Stimulated activated CD8-positive, alpha-beta memory T cell treated with anti-CD3 and anti-CD28 coated beads, Interleukin-2, amount 100 ng/mL, for 48 hours (primary cell): Measurements from ENCODE around the gene ARHGEF2.
A peak's percentile ranks its signal among the peaks of the same experiment; 100 is the strongest.
"Not testable (repeated sequence)": the region's sequence is repeated elsewhere in the genome, so short reads cannot be mapped to it uniquely, and the experiment has no call there.

ENCODE experiments used
- DNase-seq, 2 donors: peaks; one replicate each; pipeline ENCODE4 v3.0.0-alpha.2; 2020; ENCODE audit warnings: low read depth in 2 of 2

Gene ARHGEF2

DNA sequence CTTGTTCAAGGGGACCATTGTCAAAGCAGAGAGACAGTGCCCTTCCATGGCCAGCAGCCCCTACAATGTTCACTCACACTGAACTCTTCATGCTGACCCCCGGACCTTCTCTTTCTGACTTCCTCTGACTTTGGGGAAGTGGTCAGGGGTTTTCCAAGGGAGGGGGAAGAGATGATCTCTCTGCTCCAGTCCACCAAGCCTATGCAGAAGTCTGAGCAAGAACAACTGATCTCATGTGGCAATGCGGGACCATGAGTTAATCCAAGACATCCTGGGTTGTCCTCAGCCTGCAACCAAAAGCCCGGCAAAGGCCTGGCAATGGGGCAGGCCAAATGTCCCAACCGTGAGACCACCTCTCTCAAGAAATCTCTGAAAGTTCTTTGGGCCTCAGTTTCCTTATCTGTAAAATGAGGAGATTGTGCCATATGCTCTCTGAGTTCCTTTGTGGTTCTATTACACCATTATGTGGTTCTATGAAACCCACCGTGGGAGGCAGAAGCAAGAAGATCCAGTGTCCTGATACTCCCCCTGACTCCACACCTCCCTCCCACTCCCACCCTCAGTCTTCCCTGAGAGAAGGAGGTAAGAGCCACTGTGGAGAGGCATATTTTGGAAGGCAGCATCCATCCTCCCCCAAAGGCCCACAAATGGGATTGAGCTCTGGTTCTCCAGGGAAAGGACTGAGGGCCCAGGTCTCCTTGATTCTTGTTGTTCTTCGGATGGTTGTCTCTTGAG lies 11.8 kb upstream of the ARHGEF2 start:
- no peak for DNase-seq

DNA sequence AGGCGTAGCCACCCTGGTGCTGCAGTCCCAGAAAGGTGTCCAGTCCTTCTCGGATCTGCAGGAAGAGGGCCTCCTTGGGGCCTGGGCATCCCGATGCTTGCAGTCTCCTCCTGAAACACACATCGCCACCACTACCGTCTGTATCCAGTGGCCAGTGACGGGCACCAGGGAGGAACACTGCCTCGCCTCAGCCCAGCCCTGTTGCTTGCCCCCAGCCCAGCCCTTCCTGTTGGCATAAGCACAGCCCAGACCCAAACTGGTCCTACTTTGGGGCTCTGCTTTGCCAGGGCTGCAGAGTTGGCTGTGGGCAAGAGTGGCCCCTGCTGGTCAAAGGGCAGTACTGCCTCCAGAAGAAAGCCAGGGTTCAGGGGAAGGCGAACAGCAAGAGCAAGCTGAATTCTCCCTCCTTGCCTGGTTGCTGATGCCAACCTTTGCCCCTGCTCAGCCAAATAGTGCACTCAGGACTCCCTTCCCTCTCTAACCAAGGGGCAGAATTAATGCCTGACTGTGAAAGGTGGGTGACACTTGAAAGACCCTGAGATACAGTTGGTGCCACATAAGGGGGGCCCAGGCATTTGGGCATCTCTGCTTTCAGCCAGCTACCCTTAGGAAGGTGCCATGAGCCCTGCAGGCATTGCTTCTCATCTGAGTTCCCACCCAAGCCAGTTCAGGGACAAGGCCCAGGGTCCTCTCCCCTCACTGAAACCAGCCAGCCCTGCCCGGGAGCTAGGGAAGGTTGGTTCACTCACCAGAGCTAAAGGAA lies 11.1 kb upstream of the ARHGEF2 start:
- DNase-seq: peak; percentile 53 to 63

DNA sequence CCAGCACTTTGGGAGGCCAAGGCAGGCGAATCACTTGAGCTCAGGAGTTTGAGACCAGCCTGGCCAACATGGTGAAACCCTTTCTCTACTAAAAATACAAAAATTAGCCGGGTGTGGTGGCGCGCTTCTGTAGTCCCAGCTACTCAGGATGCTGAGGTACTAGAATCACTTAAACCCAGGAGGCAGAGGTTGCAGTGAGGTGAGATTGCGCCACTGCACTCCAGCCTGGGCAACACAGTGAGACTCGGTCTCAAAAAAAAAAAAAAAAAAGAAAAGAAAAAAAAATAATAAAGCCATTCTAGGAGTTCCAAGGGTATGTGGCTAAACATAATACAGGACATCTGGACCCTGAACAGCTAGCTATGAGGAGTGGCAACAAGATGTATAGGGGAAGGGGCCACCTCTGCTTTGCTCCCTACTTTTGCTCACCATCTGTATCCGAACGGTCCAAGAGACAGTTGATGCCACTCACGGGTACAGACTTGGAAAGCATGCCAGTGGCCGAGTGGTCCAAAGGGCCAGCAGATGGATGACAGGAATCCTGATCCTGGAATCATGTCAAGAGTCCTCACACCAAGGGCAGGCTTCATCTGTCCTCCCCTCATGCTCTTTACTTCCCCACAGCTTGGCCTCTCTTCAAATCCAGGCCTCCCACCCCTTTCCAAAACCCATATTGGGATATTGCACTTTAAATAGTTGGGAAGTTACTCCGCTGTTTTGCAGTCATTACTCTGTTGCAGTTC lies 6.7 kb upstream of the ARHGEF2 start:
- not testable (repeated sequence) for DNase-seq

DNA sequence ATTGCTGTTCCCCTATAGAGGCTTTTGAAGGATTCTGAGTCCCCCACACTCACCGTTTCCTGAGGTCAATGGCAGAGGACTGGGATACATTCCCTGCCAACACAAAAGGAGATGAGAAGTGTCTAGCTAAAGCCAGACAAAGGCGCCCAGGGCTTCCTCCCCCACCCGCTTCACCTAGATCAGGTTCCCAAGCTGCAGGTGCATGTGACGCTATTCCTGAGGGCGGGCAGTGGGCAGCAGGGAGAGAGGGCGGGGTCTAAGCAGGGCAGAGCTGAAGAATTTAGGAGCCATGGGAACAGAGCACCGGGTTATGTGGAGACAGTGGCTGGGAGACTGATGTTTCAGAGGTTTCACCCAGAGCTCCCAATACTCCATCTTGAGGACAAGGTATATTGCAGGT lies 6.0 kb upstream of the ARHGEF2 start:
- no peak for DNase-seq

DNA sequence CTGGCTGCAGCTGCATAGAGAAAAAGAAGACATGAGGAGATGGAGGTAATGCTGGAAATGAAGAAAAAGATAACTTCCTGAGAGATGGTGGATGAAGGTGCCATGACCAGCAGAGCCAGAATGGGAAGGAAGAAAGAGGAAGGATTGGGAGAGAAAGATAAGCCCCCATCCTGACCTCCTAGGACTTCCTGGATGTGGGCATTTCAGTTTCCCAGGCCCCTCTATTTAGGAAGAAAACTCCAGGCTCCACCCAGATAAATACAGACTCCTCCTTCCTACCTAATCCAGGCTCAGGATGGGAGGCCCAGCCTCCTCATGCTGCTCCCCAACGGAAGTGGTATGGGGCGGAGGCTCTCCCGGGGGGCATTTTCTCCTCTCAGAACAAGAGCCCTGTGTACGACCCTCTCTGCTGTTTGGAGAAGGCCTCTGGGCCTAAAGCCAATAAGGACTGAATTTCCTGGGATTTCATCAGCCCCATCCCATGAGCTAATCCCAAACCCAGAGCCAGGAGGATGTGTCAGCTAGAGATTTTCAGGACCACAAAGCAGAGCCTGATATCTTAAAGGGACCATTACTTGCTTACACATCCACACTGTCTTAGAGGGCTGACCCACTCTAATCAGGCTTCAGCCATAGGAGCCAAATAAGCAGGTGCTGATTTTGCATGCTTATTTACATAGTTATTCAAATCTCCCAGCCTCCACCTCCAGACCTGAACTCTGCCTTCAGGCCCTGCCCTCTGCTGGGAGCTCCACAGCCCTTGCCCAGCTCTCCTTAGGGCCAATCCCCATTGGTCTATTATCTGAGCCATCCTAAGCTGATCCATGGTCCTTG lies 5.1 kb upstream of the ARHGEF2 start:
- DNase-seq: no peak

DNA sequence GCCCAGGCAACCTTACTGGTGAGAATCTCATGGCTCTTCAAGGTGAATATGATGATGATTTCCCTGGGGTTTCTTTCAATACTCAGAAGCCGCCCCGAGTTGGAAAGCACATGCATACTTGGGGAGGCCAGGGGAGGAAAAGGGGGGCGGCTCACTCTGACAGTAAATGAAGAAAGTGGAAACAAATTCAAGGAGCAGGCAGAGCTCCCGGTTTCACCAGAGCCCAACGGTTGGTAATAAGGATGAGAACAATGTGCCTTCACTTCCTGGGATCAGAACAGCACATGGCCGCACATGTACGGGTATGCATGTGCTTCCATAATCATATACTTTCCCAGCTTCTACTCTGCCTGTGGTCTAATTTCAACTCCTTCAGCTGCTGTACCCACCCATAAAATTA lies 3.8 kb upstream of the ARHGEF2 start:
- DNase-seq: no peak

DNA sequence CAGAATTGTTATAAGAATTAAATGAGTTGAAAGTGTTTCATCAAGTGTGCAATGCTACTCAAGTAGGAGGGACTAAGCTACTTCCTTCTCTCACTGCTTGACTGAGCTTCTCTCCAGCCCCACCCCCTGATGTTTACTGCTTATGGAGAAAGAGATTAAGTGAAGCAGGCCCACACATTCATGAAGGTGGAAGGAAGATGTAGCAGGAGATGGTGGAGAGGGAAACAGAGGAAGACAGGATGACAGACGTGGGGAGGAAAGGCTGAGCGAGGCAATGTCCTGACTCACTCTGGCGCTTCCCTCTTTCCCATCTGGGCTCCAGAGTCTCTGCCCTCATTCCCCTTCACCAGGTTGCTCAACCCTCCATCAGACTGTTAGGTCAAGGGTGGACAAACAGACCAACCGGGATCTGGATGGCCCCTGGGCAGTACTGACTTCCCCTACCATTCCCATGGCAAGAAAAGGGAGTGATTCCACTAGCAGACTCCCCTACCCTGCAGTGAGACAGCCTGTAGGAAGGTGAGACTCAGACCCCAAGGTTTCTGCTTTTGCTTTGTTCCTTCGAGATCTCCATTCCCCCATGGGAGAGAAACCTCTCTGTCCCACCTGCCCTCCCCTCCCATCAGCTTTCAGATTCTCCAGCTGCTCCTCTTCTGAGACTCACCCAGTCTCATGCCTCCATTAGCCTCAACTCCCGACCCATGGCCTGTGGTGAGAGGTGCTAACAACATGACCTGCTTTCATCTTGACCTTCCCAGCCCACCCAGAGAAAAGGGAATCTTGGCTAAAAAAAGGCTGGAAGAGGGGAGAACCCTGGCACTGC lies 3.1 kb upstream of the ARHGEF2 start:
- no peak for DNase-seq

DNA sequence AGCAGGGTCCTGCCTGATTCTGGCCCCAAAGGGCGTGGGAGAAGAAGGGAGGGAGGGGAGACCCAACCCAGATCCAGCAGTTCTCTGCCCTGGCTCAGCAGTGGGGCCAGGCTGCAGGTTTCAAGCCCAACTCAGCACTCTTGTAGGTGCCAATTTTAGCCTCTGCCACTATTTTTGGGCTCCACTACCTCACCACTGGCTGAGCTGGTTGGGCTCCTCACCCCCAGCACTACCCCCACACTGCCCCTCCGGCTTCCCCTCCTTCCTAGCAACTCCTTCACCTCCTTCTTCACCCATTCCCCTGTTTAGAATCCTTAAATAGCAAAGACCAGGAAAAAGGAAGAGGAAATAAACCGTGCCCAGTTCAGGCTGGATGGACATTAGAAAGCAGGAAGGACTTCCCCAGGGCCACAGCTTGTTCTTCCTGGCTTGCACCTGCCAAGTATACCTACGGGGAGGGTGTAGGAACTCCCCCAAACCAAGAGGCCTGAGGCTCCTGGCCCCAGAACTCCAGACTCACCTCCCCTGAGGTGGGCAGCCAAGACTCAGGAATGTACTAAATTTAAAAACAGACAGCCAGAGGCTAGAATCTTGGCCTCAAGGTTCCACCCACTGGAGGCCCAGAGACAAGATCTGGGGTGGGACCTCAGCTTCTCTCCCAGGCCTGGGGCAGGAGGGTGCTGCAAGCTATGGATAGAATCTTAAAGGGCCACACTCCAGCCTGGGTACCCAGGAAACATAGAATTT lies 1.4 kb upstream of the ARHGEF2 start:
- DNase-seq: no peak

DNA sequence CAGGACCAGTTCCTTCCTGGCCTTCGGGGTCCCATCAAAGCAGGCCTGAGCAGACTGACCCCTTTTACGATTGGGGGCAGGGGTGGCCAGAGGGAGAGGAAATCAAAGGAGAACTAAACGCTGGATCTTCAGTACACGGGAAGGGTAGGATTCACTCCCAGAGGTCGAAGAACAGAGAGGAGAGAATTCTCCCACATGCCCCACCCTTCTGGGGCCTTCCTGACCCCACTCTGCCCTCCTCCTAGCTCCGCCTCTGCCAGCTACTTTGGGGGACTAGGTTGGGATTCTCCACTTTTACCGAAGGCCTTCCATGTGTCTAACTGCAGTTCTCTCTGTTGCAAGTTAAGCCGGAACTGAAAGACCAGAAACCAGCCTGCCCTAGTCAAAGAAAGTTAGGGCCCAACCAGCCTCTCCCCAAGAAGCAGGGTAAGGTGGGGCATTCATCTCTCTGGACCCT lies 654 bp upstream of the ARHGEF2 start:
- DNase-seq: no peak

DNA sequence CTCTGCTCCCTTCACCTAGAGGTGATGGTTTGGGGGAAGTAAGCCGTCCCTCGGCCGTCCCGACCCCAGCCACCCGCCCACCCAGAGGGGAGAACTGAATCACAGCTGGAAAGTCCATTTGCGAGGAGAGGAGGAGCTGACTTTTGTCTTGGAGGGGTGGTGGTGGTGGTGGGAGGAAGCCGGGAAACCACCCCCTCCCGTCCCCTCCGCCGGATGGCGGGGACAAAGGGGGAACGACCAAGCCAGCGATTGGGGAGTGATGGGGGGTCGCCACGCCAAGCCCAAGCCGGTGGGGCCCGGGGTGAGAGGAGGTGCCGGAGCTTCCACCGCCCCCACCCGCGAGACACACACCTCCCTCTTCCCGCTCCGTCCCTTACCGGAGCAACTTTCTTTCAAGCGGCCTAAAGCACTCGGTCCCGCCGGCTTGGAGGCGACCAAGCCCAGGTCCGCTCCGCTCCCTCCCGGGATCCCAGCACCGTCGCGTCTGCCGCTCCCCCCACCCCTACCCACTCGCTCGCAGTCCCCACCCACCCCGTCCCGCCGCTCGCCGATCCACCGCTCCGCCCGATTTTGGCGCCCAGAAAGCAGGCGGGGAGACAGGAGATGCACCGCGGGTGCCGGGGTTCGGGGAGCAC lies 540 bp downstream of the ARHGEF2 start:
- DNase-seq: peak; percentile 65 to 70

DNA sequence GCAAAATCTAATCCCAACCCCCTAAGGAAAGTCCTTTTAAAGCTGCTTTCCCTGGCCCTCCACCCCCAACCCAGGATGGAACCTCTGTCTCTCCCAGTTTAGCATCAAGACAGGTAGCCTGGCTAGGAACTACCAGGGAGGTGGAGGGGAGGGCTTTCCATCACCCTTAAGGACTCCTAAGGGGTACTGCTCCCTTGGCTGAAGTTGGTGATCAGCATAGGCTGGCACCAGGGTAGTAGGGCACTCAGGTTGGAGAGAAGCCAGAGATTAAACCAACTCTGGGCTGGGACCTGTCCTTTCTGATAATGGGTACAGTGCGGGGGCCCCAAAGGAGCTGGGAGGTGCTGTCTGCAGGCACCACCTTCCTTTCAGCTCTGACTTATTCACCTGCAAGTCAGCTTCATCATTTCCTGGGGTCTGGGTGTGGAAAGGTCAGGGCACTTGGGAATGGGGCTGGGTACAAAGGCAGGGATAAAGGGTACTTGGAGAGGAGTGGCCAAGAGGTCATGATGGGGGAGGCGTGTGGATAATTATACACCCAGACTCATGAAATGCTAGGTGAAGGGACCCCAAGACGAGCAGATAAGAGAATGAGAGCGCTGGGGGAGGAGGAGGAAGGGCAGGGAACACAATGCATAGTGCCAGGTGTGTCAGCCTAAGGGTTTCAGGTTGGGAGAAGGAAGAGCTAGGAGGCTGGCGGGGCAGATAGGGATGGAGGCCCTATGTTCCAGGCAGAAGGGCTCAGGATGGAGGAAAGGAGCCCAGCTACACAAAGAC lies 1.2 kb downstream of the ARHGEF2 start:
- DNase-seq: no peak

DNA sequence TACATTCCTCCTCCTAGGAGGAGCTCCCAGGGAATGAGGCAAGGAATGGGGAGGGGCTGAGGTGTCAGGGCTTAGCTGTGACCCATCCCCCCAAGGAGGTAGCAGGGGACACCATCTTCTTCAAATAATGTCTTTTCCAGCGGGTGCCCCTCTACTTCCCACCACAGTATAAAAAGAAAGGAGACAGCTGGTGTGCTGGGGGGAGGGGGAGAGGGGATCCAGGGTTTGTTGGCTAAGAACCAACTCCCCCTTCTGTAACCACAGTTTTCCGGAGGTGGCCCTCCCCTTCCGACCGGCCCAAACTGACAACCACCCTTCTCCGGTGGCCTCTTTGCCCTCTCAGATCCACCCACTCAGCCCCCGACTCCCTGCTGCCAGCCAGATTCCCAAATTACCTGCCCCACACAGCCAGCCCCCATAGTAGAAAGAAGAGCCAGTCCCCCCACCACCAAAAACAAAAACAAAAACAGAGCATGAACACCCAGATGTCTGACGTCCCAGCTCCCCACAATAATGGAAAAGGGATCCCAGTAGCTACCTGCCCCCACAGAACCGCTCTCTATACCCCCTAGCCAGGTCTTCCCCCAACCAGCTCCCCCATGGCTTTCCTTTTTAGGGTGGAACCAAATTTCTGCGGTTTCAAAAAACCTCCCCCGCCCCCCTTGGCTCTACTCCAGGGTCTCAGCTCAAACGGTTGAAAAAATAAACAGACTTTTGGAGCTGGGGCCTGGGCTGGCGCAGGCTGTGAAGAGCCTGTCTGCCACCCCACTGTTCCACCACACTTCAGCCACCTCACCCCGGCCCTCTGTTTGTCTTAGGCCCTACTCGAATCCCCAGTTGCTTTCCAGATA lies 2.1 kb downstream of the ARHGEF2 start:
- peak in 1 of 2 donors; percentile 58 for DNase-seq

DNA sequence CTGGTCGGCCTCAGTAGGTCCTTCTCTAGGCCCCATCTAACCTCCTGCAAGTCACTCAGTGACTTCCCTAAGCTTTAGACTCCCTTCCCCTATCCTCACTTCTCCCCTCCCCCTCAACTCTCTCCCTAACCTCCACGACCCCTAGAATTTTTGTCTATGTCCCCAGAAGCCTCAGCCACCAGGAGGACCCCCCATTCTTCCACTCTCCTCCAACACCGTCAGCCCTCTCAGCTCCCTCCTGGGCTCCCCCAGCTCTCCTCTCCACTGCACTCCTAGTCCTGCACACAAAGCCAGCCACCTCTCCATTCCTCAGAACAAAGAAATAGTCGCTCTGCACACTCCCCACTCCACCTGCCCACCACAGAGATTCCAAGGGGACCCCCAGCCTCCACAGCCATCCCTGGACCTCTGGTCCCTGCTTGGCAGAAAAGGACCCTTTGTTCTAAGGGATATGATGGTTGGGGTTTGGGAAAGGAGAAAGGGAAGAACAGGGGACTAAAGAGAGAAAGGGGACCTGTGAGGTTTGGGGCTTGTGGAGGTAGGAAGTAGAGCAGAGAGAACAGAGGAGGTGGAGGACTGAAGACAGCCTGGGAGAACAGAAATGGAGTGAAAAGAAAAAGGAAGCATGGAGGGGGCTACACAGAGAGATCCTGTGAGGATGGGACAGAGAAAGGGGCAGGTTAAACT lies 2.8 kb downstream of the ARHGEF2 start:
- DNase-seq: no peak

DNA sequence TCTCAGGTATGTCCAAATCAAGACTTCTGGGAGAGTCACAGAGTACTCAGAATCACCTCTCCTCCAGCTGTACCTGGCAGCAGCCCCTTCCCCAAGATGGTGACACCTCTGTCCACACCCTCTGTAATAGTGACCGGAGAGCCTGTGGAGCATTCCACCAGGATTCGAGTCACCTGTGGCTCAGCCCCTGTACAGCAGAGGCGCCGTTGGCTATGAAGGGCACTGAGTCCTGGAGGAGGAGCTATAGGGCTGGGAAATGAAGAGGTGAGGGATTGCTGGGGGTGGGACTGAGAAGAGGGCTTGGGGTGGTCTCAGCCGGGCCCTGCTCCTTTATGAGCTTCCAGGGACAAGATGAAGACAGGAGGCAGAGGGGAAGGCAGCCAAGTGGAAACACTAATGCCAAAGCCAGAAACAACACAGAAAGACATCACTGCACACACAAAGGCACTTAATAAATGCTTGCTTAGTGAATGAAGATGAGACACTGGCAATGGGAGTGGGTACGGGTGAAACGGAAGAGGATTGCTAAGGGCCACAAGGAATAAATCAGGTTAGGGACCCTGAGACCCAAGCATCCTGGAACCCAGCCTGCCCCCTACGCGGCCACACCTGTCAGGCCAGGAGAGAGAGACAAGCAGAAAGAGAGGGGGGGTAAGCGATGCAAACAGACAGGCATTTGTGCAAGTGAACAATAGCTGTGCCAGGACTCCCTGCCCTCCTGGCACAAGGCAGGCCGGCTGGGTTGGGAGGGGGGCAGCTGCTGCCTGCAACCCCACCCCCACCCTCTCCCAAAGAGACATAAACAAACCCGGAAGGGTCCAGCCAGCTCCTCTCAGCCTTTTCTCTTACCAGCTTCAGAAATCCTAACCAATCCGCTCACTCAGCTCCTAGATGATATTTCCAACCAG lies 3.9 kb downstream of the ARHGEF2 start:
- DNase-seq: no peak

DNA sequence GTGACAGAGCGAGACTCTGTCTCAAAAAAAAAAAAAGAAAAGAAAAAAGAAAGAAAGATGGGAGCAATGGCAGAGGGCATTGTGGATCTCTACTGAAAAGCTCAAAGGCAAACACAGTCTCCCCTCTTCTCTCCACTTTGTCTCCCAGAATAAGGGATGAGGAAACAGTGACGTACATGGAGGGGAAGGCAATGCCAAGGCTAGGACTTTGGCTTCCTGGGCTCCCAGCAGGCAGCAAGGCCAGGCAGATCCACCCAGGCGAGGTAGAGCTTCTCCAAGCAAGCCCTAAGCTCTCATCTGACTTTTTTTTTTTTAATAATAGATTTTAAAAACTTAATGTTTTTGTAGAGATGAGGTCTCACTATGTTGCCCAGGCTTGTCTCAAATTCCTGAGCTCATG lies 4.6 kb downstream of the ARHGEF2 start:
- no peak for DNase-seq
